HepG2 (cell line): ENCODE results near the gene ARMC2. TPM values are rescaled to one million over a fixed set of nuclear protein-coding genes. Genes with fewer than 3 reads are reported as not detected.
A peak's percentile ranks its signal among the peaks of the same experiment; 100 is the strongest.

Experiments used
- BHLHE40 ChIP-seq: IDR thresholded peaks from 2 replicates; pipeline ENCODE4 v1.6.1; 2011; ENCODE audit warnings: low read length, improper control_type of control experiment
- FOXJ3 ChIP-seq: sonication (generic); formaldehyde crosslinking; IDR thresholded peaks from 2 replicates; pipeline ENCODE4 v1.4.0; 2020; ENCODE audit warnings: missing genetic modification reagents, mild to moderate bottlenecking, borderline replicate concordance
- HDAC6 ChIP-seq: fragments of 200-600 bp; sonication (generic); IDR thresholded peaks from 2 replicates; pipeline ENCODE4 v1.7.0; 2017; ENCODE audit warnings: mild to moderate bottlenecking, antibody characterized with exemption, low read length, low read depth
- KLF11 ChIP-seq: IDR thresholded peaks from 2 replicates; pipeline ENCODE4 v1.6.1; 2016; ENCODE audit warnings: missing compliant biosample characterization
- MTA1 ChIP-seq: sonication (generic); formaldehyde crosslinking; IDR thresholded peaks from 2 replicates; pipeline ENCODE4 v1.4.0; 2020; ENCODE audit warnings: missing genetic modification reagents, mild to moderate bottlenecking, borderline replicate concordance
- ZBTB3 ChIP-seq: sonication (generic); formaldehyde crosslinking; IDR thresholded peaks from 2 replicates; pipeline ENCODE4 v1.4.0; 2020; ENCODE audit warnings: low read depth, mild to moderate bottlenecking, moderate library complexity, missing genetic modification reagents, borderline replicate concordance
- ZBTB7B ChIP-seq: sonication (generic); formaldehyde crosslinking; IDR thresholded peaks from 2 replicates; pipeline ENCODE4 v1.4.0; 2020; ENCODE audit warnings: missing genetic modification reagents
- ZNF142 ChIP-seq: sonication (generic); formaldehyde crosslinking; IDR thresholded peaks from 2 replicates; pipeline ENCODE4 v1.4.0; 2020; ENCODE audit warnings: missing genetic modification reagents
- ZNF264 ChIP-seq: sonication (generic); formaldehyde crosslinking; IDR thresholded peaks from 2 replicates; pipeline ENCODE4 v1.4.0; 2020; ENCODE audit warnings: missing genetic modification reagents
- ZNF280D ChIP-seq: sonication (generic); formaldehyde crosslinking; IDR thresholded peaks from 2 replicates; pipeline ENCODE4 v1.5.1; 2020; ENCODE audit warnings: mild to moderate bottlenecking, missing genetic modification reagents
- ZNF749 ChIP-seq: sonication (generic); formaldehyde crosslinking; IDR thresholded peaks from 2 replicates; pipeline ENCODE4 v1.8.0; 2022; ENCODE audit warnings: mild to moderate bottlenecking, missing genetic modification reagents, moderate library complexity, borderline replicate concordance
- ZNF780A ChIP-seq: sonication (generic); formaldehyde crosslinking; IDR thresholded peaks from 2 replicates; pipeline ENCODE4 v1.8.0; 2022; ENCODE audit warnings: mild to moderate bottlenecking, missing genetic modification reagents, moderate library complexity
- polyA plus RNA-seq, 8 experiments: library from polyadenylated mRNA; depleted of rRNA in 3 of 8; stranded (reverse) in 7 of 8; unstranded in 1 of 8; fragments of >200 nt; fragmentation: Illumina TruSeq in 4 of 8; extraction: Trizol in 4 of 8; gene quantifications; 2 replicates each; pipeline versions ENCODE4 v1.2.1 to v1.2.3, GENCODE V29; 2011 to 2016; ENCODE audit warnings: low read depth in 4 of 8, missing spikeins in 1 of 8, mixed read lengths in 1 of 8; ENCODE audit not compliant: insufficient read depth in 1 of 8
- total RNA-seq, 5 experiments: library from RNA; depleted of rRNA; stranded (reverse); fragments of >200 nt; fragmentation: Illumina TruSeq; extraction: Trizol; gene quantifications; 2 replicates each; pipeline ENCODE4 v1.2.3, GENCODE V29; 2016; ENCODE audit warnings: low read depth in 1 of 5
- TF ChIP-seq, protein P1 (sequence below): sonication (generic); formaldehyde crosslinking; IDR thresholded peaks from 2 replicates; pipeline ENCODE4 v1.5.1; 2020; ENCODE audit warnings: mild to moderate bottlenecking, missing genetic modification reagents, moderate library complexity

ARMC2 gene
- total and polyA plus RNA-seq, 2 of the 13 experiments (the other 11 are each of a cell fraction or from before 2014, with no cell fraction given): 1.4 to 3.2 TPM

GRCh38 chr6:109009236-109009961, 161.2 kb downstream of the ARMC2 start (continued):
- TF ChIP-seq ZNF142 (CRISPR knock-in tag) (peak; percentile 75; the same call in 1 of the 2 replicates), ZNF280D (no peak), MTA1 (CRISPR knock-in tag) (peak; percentile 50; the same call in 1 of the 2 replicates), ZNF264 (no peak), FOXJ3 (CRISPR knock-in tag) (no peak), ZBTB7B (CRISPR knock-in tag) (no peak), ZNF780A (no peak), ZBTB3 (CRISPR knock-in tag) (no peak), BHLHE40 (no peak), HDAC6 (no peak), KLF11 (CRISPR knock-in tag) (0 out of 2 replicates have a peak, but pooled peaks have one; percentile 7), ZNF749 (CRISPR knock-in tag) (peak; percentile 73; the same call in 1 of the 2 replicates)
- TF ChIP-seq, protein P1, sequence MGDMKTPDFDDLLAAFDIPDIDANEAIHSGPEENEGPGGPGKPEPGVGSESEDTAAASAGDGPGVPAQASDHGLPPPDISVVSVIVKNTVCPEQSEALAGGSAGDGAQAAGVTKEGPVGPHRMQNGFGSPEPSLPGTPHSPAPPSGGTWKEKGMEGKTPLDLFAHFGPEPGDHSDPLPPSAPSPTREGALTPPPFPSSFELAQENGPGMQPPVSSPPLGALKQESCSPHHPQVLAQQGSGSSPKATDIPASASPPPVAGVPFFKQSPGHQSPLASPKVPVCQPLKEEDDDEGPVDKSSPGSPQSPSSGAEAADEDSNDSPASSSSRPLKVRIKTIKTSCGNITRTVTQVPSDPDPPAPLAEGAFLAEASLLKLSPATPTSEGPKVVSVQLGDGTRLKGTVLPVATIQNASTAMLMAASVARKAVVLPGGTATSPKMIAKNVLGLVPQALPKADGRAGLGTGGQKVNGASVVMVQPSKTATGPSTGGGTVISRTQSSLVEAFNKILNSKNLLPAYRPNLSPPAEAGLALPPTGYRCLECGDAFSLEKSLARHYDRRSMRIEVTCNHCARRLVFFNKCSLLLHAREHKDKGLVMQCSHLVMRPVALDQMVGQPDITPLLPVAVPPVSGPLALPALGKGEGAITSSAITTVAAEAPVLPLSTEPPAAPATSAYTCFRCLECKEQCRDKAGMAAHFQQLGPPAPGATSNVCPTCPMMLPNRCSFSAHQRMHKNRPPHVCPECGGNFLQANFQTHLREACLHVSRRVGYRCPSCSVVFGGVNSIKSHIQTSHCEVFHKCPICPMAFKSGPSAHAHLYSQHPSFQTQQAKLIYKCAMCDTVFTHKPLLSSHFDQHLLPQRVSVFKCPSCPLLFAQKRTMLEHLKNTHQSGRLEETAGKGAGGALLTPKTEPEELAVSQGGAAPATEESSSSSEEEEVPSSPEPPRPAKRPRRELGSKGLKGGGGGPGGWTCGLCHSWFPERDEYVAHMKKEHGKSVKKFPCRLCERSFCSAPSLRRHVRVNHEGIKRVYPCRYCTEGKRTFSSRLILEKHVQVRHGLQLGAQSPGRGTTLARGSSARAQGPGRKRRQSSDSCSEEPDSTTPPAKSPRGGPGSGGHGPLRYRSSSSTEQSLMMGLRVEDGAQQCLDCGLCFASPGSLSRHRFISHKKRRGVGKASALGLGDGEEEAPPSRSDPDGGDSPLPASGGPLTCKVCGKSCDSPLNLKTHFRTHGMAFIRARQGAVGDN (CRISPR knock-in tag): peak; percentile 87
